GM18909 (cell line): ENCODE data around the gene MYCN.

ENCODE experiments used
- ATAC-seq: cut with Tn5 transposase; IDR thresholded peaks from one replicate; pipeline ENCODE4 v1.9.1; 2021; ENCODE audit warnings: mild to moderate bottlenecking; ENCODE audit not compliant: unreplicated experiment, poor library complexity

MYCN gene

GRCh38 chr2:15974565-15975260 lies 34.4 kb downstream of the MYCN start:
- no peak for ATAC-seq

GRCh38 chr2:15975261-15975600 lies 34.9 kb downstream of the MYCN start:
- ATAC-seq, result no peak

GRCh38 chr2:15975676-15976075 lies 35.3 kb downstream of the MYCN start:
- no peak for ATAC-seq

- no peak for ATAC-seq
These were observed 36.0 kb downstream of the MYCN start for GRCh38 chr2:15976354-15976753.

GRCh38 chr2:15979051-15979758 lies 38.9 kb downstream of the MYCN start:
- no peak for ATAC-seq

- ATAC-seq, result no peak
These were observed 39.6 kb downstream of the MYCN start for GRCh38 chr2:15979759-15980604.

- ATAC-seq, result no peak
These were observed 40.3 kb downstream of the MYCN start for GRCh38 chr2:15980605-15981098.

GRCh38 chr2:15981646-15982045 lies 41.3 kb downstream of the MYCN start:
- ATAC-seq, result no peak

- no peak for ATAC-seq
These were observed 42.1 kb downstream of the MYCN start for GRCh38 chr2:15982285-15983044.

GRCh38 chr2:15983496-15983895 lies 43.1 kb downstream of the MYCN start:
- ATAC-seq, result no peak

GRCh38 chr2:15984368-15985255 lies 44.3 kb downstream of the MYCN start:
- no peak for ATAC-seq

- no peak for ATAC-seq
These were observed 45.2 kb downstream of the MYCN start for GRCh38 chr2:15985531-15985930.

GRCh38 chr2:15986068-15986560 lies 45.8 kb downstream of the MYCN start:
- no peak for ATAC-seq

- ATAC-seq, result no peak
These were observed 46.3 kb downstream of the MYCN start for GRCh38 chr2:15986644-15987043.

GRCh38 chr2:15988733-15989132 lies 48.4 kb downstream of the MYCN start:
- ATAC-seq, result no peak

GRCh38 chr2:15989559-15989958 lies 49.2 kb downstream of the MYCN start:
- no peak for ATAC-seq

- ATAC-seq, result no peak
These were observed 50.1 kb downstream of the MYCN start for GRCh38 chr2:15990151-15991101.

GRCh38 chr2:15991231-15991630 lies 50.9 kb downstream of the MYCN start:
- no peak for ATAC-seq
